G401.6 (cell line): Measurements from ENCODE around the gene KIF26A.

ENCODE experiments used
- FAIRE-seq: peaks from 2 replicates; lab custom pipeline; 2012; peaks lifted over from hg19 to GRCh38; lab: Jason Lieb, UNC

The KIF26A gene

GRCh38 chr14:104131968-104132732 lies 6.2 kb upstream of the KIF26A start:
- no peak for FAIRE-seq

- no peak for FAIRE-seq
These were observed 5.4 kb upstream of the KIF26A start for GRCh38 chr14:104132981-104133380.

GRCh38 chr14:104133496-104133895 lies 4.9 kb upstream of the KIF26A start:
- no peak for FAIRE-seq

- FAIRE-seq, result no peak
These were observed 4.1 kb upstream of the KIF26A start for GRCh38 chr14:104134061-104134965.

- no peak for FAIRE-seq
These were observed 3.1 kb upstream of the KIF26A start for GRCh38 chr14:104135121-104135903.

- FAIRE-seq, result no peak
These were observed 2.4 kb upstream of the KIF26A start for GRCh38 chr14:104135904-104136471.

- FAIRE-seq, result no peak
These were observed 1.7 kb upstream of the KIF26A start for GRCh38 chr14:104136472-104137296.

- no peak for FAIRE-seq
These were observed 890 bp upstream of the KIF26A start for GRCh38 chr14:104137297-104138097.

GRCh38 chr14:104138718-104139459 lies 502 bp downstream of the KIF26A start:
- FAIRE-seq, result no peak

GRCh38 chr14:104139460-104140212 lies 1.2 kb downstream of the KIF26A start:
- no peak for FAIRE-seq

GRCh38 chr14:104140213-104140462 lies 1.8 kb downstream of the KIF26A start:
- FAIRE-seq, result no peak

- no peak for FAIRE-seq
These were observed 2.3 kb downstream of the KIF26A start for GRCh38 chr14:104140463-104141331.

- FAIRE-seq, result no peak
These were observed 3.3 kb downstream of the KIF26A start for GRCh38 chr14:104141621-104142091.

GRCh38 chr14:104142136-104142945 lies 4.0 kb downstream of the KIF26A start:
- no peak for FAIRE-seq

- FAIRE-seq, result no peak
These were observed 4.6 kb downstream of the KIF26A start for GRCh38 chr14:104142946-104143470.

GRCh38 chr14:104143521-104144452 lies 5.4 kb downstream of the KIF26A start:
- FAIRE-seq, result no peak
